ENCODE results near the gene BMAL1. TPM values are rescaled to one million over a fixed set of nuclear protein-coding genes. Genes with fewer than 3 reads are reported as not detected.

The BMAL1 gene
- total RNA-seq, 1 experiment from 2014 or later: 3.3 TPM

GRCh38 chr11:13294178-13294577 is 16.6 kb downstream of the BMAL1 start:
- no peak overlapping the region for H2BK12ac ChIP-seq (ENCODE audit: insufficient read length, low read depth, low read length)
- H2BK20ac ChIP-seq (ENCODE audit: low read depth, low read length, poor library complexity, severe bottlenecking): no peak overlapping the region
- Mint-ChIP-seq H3K4me1 (peaks cover 9 to 25% of the 10 kb centered on the region in 2 experiments), H3K27me3 (ENCODE audit: low read depth) (peaks cover 1% of the 10 kb centered on the region), H3K4me3 (no peak overlapping the region), H3K36me3 (ENCODE audit: insufficient read depth in 1 of 3, low read depth in 3 of 3) (no peaks in the 10 kb centered on the region; a peak in 1 of 7 replicates), H3K27ac (no peak overlapping the region), H3K9me3 (no peaks in the 10 kb centered on the region)
- H4K8ac ChIP-seq (replicated peaks; ENCODE audit: insufficient read length, low read depth, low read length): no peak overlapping the region
- no peak overlapping the region for H3K18ac ChIP-seq (ENCODE audit: insufficient read length, low read depth, low read length)
- H3K27me3 ChIP-seq (ENCODE audit: insufficient read depth, low read length): no peaks in the 10 kb centered on the region
- no peak overlapping the region for H3K4me2 ChIP-seq (ENCODE audit: insufficient read depth, insufficient read length, low read length)
- H2BK120ac ChIP-seq (ENCODE audit: low read depth, low read length, poor library complexity, severe bottlenecking): no peak overlapping the region
- H3K9ac ChIP-seq (ENCODE audit: extremely low read depth, insufficient read length, low read length): no peak overlapping the region
- no peaks in the 10 kb centered on the region for H3K79me1 ChIP-seq (ENCODE audit: insufficient read depth, low read depth, low read length, poor library complexity, severe bottlenecking)
- no peaks in the 10 kb centered on the region for H3K9me3 ChIP-seq (ENCODE audit: control insufficient read depth, low read depth, low read length)
- no peak overlapping the region for H2BK5ac ChIP-seq (ENCODE audit: insufficient read length, low read length)
- no peak overlapping the region for H3T11ph ChIP-seq (ENCODE audit: low read length)
- no peak overlapping the region for H4K5ac ChIP-seq (ENCODE audit: insufficient read length, low read depth, low read length)
- H3K14ac ChIP-seq (ENCODE audit: insufficient read depth, low read length): no peak overlapping the region
- WGBS (ENCODE audit: extremely low coverage, insufficient read length, low lambda C conversion rate): no CpG with 5 or more reads among the region's 4 CpGs
- no peak overlapping the region for H2AFZ ChIP-seq (ENCODE audit: low read length)
- no peaks in the 10 kb centered on the region for H3K79me2 ChIP-seq (ENCODE audit: insufficient read depth, low read length)
- TF ChIP-seq CTCF (conservative IDR thresholded peaks at IDR 0.05): no peak
- H3K23me2 ChIP-seq (ENCODE audit: insufficient read length, low read depth, low read length, poor library complexity, severe bottlenecking): no peaks in the 10 kb centered on the region
- H3K4ac ChIP-seq (ENCODE audit: low read depth, low read length): no peak overlapping the region
- H2BK15ac ChIP-seq (ENCODE audit: low read depth, low read length): no peak overlapping the region
- no peak overlapping the region for H3K27ac ChIP-seq (ENCODE audit: insufficient read length, low read depth, low read length)
- H4K20me1 ChIP-seq (ENCODE audit: control insufficient read depth, insufficient read depth, insufficient read length): peaks cover 2% of the 10 kb centered on the region
- H4K91ac ChIP-seq (ENCODE audit: insufficient read length, low read depth, low read length): no peak overlapping the region
- H3K56ac ChIP-seq (ENCODE audit: insufficient read length, low read depth, low read length): no peak overlapping the region
- no peak overlapping the region for H2AK5ac ChIP-seq (ENCODE audit: insufficient read length, low read length)
- H3K23ac ChIP-seq (ENCODE audit: insufficient read length, low read depth, low read length): no peak overlapping the region
- no peaks in the 10 kb centered on the region for H3K4me1 ChIP-seq (ENCODE audit: insufficient read depth, low read length)
- no peak for DNase-seq
